HG03575 (cell line): ENCODE measurements around the gene GOLGA8B.
"Not testable (repeated sequence)": the region's sequence is repeated elsewhere in the genome, so short reads cannot be mapped to it uniquely, and the experiment has no call there.

Experiments used
- ATAC-seq: cut with Tn5 transposase; IDR thresholded peaks from one replicate; pipeline ENCODE4 v1.9.1; 2021; ENCODE audit not compliant: unreplicated experiment, insufficient number of reproducible peaks, low FRiP score; ENCODE audit errors: extremely low read depth

GOLGA8B gene

GRCh38 chr15:34569670-34570396, 13.6 kb downstream of the GOLGA8B start:
- ATAC-seq = not testable (repeated sequence)

GRCh38 chr15:34567174-34567573, 16.3 kb downstream of the GOLGA8B start:
- not testable (repeated sequence) for ATAC-seq

- not testable (repeated sequence) for ATAC-seq
Observed at GRCh38 chr15:34564711-34565110, 18.7 kb downstream of the GOLGA8B start.

- not testable (repeated sequence) for ATAC-seq
Observed at GRCh38 chr15:34560814-34561213, 22.6 kb downstream of the GOLGA8B start.

- not testable (repeated sequence) for ATAC-seq
Observed at GRCh38 chr15:34559764-34560163, 23.7 kb downstream of the GOLGA8B start.

- not testable (repeated sequence) for ATAC-seq
Observed at GRCh38 chr15:34555162-34555561, 28.3 kb downstream of the GOLGA8B start.

- not testable (repeated sequence) for ATAC-seq
Observed at GRCh38 chr15:34554716-34555115, 28.7 kb downstream of the GOLGA8B start.

- not testable (repeated sequence) for ATAC-seq
Observed at GRCh38 chr15:34554126-34554525, 29.3 kb downstream of the GOLGA8B start.

GRCh38 chr15:34550129-34550528, 33.3 kb downstream of the GOLGA8B start:
- not testable (repeated sequence) for ATAC-seq

- not testable (repeated sequence) for ATAC-seq
Observed at GRCh38 chr15:34549381-34549809, 34.1 kb downstream of the GOLGA8B start.

GRCh38 chr15:34543860-34544649, 39.4 kb downstream of the GOLGA8B start:
- not testable (repeated sequence) for ATAC-seq

- ATAC-seq = not testable (repeated sequence)
Observed at GRCh38 chr15:34535857-34536256, 47.6 kb downstream of the GOLGA8B start.
